ENCODE results near the gene DHRSX. TPM values are rescaled to one million over a fixed set of nuclear protein-coding genes. Genes with fewer than 3 reads are reported as not detected.
"Not testable (repeated sequence)": the region's sequence is repeated elsewhere in the genome, so short reads cannot be mapped to it uniquely, and the experiment has no call there.

DHRSX gene
- total RNA-seq, 1 donor from 2014 or later = 24.9 TPM

- intact Hi-C loops (cut with DNase I) = no loop called here
- no peak for DNase-seq (ENCODE audit: low spot score)
These were observed 86.4 kb downstream of the DHRSX start for GRCh38 chrX:2414384-2414783.

GRCh38 chrX:2413969-2414368 lies 86.8 kb downstream of the DHRSX start:
- DNase-seq (ENCODE audit: low spot score) = no peak
- intact Hi-C loops (cut with DNase I) = no loop called here

- intact Hi-C loops (cut with DNase I) = no loop called here
- DNase-seq (ENCODE audit: low spot score) = no peak
These were observed 88.6 kb downstream of the DHRSX start for GRCh38 chrX:2412131-2412530.

- intact Hi-C loops (cut with DNase I) = no loop called here
- no peak for DNase-seq (ENCODE audit: low spot score)
These were observed 90.3 kb downstream of the DHRSX start for GRCh38 chrX:2410279-2411020.

GRCh38 chrX:2409796-2410195 lies 91.0 kb downstream of the DHRSX start:
- DNase-seq (ENCODE audit: low spot score) = no peak
- intact Hi-C loops (cut with DNase I) = no loop called here

GRCh38 chrX:2408856-2409255 lies 91.9 kb downstream of the DHRSX start:
- no peak for DNase-seq (ENCODE audit: low spot score)
- intact Hi-C loops (cut with DNase I) = no loop called here

GRCh38 chrX:2406891-2407518 lies 93.8 kb downstream of the DHRSX start:
- no peak for DNase-seq (ENCODE audit: low spot score)
- intact Hi-C loops (cut with DNase I) = no loop called here

GRCh38 chrX:2404776-2405175 lies 96.0 kb downstream of the DHRSX start:
- intact Hi-C loops (cut with DNase I) = no loop called here
- DNase-seq (ENCODE audit: low spot score) = no peak

GRCh38 chrX:2402361-2402690 lies 98.5 kb downstream of the DHRSX start:
- intact Hi-C loops (cut with DNase I) = no loop called here
- no peak for DNase-seq (ENCODE audit: low spot score)

- DNase-seq (ENCODE audit: low spot score) = no peak
- intact Hi-C loops (cut with DNase I) = no loop called here
These were observed 99.0 kb downstream of the DHRSX start for GRCh38 chrX:2401590-2402360.

- no peak for DNase-seq (ENCODE audit: low spot score)
- intact Hi-C loops (cut with DNase I) = no loop called here
These were observed 99.6 kb downstream of the DHRSX start for GRCh38 chrX:2401201-2401589.

GRCh38 chrX:2398064-2398656 lies 102.6 kb downstream of the DHRSX start:
- DNase-seq (ENCODE audit: low spot score) = no peak
- intact Hi-C loops (cut with DNase I) = no loop called here

GRCh38 chrX:2397229-2398063 lies 103.3 kb downstream of the DHRSX start:
- no peak for DNase-seq (ENCODE audit: low spot score)
- intact Hi-C loops (cut with DNase I) = no loop called here

GRCh38 chrX:2395261-2395992 lies 105.3 kb downstream of the DHRSX start:
- no peak for DNase-seq (ENCODE audit: low spot score)
- intact Hi-C loops (cut with DNase I) = no loop called here

- no peak for DNase-seq (ENCODE audit: low spot score)
- intact Hi-C loops (cut with DNase I) = no loop called here
These were observed 108.7 kb downstream of the DHRSX start for GRCh38 chrX:2391869-2392606.

- no peak for DNase-seq (ENCODE audit: low spot score)
- intact Hi-C loops (cut with DNase I) = no loop called here
These were observed 110.0 kb downstream of the DHRSX start for GRCh38 chrX:2390754-2391153.

GRCh38 chrX:2389731-2390130 lies 111.0 kb downstream of the DHRSX start:
- intact Hi-C loops (cut with DNase I); DNase-seq (ENCODE audit: low spot score): not testable (repeated sequence)

- no peak for DNase-seq (ENCODE audit: low spot score)
- intact Hi-C loops (cut with DNase I) = no loop called here
These were observed 111.5 kb downstream of the DHRSX start for GRCh38 chrX:2389324-2389723.

All from cardiac septum (tissue), 1 donor.